Activated gamma-delta T cell treated with Interleukin-2 at 50 U/mL for 16 hours (primary cell): ENCODE results near the gene NEURL4.

Experiments used
- DNase-seq: peaks from one replicate; pipeline ENCODE4 v3.0.0-alpha.2; 2020

The NEURL4 gene

DNA sequence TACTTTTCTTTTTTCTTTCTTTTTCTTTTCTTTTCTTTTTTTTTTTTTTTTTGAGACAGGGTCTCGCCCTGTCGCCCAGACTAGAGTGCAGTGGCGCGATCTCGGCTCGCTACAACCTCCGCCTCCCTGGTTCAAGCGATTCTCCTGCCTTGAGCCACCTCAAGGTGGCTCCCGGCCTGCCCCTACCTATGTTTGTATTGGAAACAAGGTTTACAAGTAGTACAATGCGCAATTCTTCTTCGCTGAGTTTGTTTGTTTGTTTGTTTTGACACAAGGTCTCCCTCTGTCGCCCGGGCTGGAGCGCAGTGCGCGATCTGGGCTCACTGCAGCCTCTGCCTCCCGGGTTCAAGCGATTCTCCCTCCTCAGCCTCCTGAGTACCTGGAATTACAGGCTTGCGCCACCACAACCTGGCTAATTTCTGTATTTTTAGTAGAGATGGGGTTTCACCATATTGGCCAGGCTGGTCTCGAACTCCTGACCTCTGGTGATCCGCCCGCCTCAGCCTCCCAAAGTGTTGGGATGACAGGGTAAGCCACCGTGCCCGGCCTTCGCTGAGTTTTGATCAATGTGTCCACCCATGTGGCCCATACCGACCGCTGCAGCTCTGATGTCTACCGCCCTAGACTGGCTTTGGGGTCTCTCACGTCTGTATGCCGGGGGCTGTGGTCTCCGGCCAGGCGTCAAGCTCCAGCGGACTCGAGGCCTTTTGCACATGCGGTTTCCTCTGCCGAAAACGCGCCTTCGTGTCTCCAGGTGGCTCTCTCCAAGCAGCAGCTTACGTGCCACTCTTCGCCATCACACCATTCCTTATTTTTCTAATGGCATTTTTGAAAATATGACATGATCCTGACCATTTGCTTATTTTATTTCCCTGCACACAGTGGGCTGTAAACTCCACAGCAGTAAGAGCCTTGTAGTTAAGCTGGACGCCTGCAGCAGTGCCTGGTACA lies 33.6 kb downstream of the NEURL4 start:
- DNase-seq = no peak

- peak; percentile 68 for DNase-seq
Observed at GRCh38 chr17:7294614-7295153, 34.5 kb downstream of the NEURL4 start, which contains the start of gene YBX2. YBX2 (minus strand) TSS chr17:7294639; CDS start chr17:7294500, 139 bp downstream.

- no peak for DNase-seq
Observed at GRCh38 chr17:7293816-7294613, 35.1 kb downstream of the NEURL4 start.

DNA sequence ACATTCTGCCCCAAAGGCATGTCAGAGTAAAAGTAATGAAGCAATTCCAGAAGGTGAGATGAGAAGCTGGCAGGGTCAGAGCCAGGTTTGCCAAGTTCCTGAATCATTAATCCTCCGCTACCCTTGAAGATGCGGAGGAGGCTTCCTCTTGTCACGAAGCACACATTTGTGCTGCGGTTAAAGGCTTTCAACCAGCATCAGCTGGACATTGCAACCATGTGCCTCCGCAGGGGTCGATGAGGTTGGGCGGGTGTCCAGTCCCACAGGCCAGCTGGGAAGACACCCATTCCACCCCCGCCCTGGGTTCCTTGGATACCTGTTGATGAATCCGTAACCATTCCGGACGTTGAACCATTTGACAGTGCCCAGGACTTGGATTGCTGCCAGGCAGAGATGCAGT lies 36.0 kb downstream of the NEURL4 start:
- DNase-seq = no peak

DNA sequence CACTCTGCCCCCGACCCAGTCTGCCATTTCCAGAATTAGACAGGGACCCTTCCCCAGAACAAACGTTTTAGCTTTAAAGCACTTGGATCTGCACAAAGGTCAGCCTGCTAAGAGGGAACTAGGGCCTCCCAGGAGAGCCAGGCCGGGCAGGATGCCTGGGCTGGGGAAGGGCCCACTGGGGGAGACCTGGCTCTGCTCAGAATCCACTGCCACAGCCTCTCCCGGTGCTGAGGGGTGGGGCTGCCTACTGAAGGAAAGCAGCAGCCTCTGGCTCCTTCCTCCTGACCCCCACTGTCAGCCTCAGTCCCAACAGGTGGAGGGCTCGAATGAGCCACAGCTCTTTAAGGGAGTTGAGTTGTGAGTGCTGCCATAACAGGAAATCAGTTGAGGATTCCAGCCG lies 36.4 kb downstream of the NEURL4 start:
- no peak for DNase-seq

DNA sequence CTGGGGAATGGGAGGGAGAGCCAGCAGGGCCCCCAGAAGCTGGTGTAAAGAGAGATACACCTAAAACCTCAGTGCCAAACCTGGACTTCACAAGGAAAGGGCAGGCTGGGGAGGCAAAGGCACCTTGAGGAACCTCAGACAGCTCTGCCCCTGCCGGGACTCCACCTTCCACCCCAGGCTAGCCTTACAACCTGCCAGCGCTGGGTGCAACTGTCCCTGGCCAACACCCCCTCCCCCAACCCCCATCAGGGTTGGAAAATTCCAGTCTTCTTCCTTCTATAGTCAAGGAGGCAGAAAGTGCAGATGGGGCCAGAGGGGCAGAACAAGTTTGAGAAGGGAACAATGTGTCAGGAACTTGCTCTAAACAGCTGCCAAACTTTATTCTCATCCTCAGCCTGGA lies 36.9 kb downstream of the NEURL4 start:
- no peak for DNase-seq

DNA sequence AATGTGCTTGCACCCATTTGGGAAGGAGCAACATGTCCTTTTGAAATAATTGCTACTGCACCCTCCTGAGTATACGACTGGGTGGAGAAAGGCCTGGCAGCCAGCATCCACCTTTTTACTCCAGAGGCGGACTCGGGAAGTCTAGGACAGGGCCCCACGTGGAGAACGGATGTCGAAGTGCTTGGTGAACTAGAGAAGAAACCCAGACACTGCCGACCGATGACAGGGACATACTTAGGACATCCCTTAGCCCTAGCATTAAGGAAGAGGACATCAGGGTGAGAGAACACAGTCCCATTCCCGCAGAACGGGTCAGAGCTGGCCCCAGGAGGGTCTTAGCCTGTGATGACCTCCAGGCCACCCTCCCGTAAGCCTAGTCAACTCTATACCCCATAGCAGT lies 38.5 kb downstream of the NEURL4 start:
- DNase-seq = no peak

DNA sequence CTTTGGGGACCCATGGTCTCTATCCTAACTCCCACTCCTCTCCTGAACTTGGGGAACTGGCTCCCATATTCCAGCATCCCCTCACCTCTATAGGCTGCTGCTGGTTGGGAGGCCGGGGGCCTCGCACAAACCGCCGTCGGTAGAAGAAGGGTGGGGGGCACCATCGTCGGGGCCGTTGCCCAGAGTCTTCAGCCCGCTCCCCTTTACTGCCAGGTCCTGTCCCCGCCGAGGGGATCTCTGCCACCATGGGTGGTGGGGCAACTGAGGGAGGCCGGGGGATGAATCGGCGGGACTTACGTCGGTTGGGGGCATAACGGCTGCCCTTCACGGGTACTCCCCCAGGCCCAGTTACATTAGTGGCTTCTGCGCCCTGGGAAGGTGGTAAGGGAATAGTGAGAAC lies 39.0 kb downstream of the NEURL4 start:
- DNase-seq = no peak

GRCh38 chr17:7289256-7290032 lies 39.7 kb downstream of the NEURL4 start:
- DNase-seq = no peak

GRCh38 chr17:7285679-7286078 lies 43.5 kb downstream of the NEURL4 start:
- no peak for DNase-seq

GRCh38 chr17:7284911-7285310 lies 44.2 kb downstream of the NEURL4 start:
- DNase-seq = no peak

GRCh38 chr17:7283471-7284216 lies 45.5 kb downstream of the NEURL4 start:
- no peak for DNase-seq

- DNase-seq = no peak
Observed at GRCh38 chr17:7282752-7283321, 46.3 kb downstream of the NEURL4 start.

- no peak for DNase-seq
Observed at GRCh38 chr17:7281953-7282751, 47.0 kb downstream of the NEURL4 start.

DNA sequence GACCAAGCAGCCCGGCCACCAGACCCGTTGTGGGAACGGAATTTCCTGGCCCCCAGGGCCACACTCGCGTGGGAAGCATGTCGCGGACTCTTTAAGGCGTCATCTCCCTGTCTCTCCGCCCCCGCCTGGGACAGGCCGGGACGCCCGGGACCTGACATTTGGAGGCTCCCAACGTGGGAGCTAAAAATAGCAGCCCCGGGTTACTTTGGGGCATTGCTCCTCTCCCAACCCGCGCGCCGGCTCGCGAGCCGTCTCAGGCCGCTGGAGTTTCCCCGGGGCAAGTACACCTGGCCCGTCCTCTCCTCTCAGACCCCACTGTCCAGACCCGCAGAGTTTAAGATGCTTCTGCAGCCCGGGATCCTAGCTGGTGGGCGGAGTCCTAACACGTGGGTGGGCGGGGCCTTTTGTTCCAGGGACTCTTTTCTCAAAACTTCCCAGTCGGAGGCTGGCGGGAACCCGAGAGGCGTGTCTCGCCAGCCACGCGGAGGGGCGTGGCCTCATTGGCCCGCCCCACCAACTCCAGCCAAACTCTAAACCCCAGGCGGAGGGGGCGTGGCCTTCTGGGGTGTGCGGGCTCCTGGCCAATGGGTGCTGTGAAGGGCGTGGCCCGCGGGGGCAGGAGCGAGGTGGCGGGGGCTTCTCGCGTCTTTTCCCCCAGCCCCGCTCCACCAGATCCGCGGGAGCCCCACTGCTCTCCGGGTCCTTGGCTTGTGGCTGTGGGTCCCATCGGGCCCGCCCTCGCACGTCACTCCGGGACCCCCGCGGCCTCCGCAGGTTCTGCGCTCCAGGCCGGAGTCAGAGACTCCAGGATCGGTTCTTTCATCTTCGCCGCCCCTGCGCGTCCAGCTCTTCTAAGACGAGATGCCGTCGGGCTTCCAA lies 47.8 kb downstream of the NEURL4 start, which contains the start of gene SLC2A4:
Gene SLC2A4, plus strand, starts transcription at position 645 of the 879 bp plus-strand sequence. Its CDS starts 217 bp downstream, at position 862.
- peak; percentile 69 for DNase-seq

GRCh38 chr17:7280519-7281073 lies 48.5 kb downstream of the NEURL4 start:
- peak; percentile 84 for DNase-seq

DNA sequence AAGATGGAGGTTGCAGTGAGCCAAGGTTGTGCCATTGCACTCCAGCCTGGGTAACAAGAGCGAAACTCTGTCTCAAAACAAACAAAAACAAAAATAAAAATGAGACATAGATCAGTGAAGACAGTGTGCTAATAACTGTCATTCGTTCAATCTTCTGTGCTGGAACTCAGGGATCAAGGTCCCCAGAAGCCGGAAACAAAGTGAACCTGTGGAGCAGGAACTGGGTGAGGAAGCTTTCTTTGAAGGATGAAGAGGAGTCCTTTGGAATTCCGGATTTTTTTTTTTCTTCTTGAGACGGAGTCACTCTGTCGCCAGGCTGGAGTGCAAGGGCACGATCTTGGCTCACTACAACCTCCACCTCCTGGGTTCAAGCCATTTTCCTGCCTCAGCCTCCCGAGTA lies 49.7 kb downstream of the NEURL4 start:
- DNase-seq = no peak

GRCh38 chr17:7266784-7267183 lies 62.4 kb downstream of the NEURL4 start:
- no peak for DNase-seq
